SIG-M5 (cell line): ENCODE data around the gene NMNAT2.
"Not testable (repeated sequence)": the region's sequence is repeated elsewhere in the genome, so short reads cannot be mapped to it uniquely, and the experiment has no call there.

Experiments
- DNase-seq: peaks from one replicate; lab custom pipeline; 2025; lab: John Stamatoyannopoulos, UW

The NMNAT2 gene

GRCh38 chr1:183285746-183286145 is 132.4 kb downstream of the NMNAT2 start:
- no peak for DNase-seq

- no peak for DNase-seq
Observed at GRCh38 chr1:183285256-183285655, 132.9 kb downstream of the NMNAT2 start.

- DNase-seq: no peak
Observed at GRCh38 chr1:183284086-183284485, 134.1 kb downstream of the NMNAT2 start.

GRCh38 chr1:183283286-183283685 is 134.9 kb downstream of the NMNAT2 start:
- no peak for DNase-seq

GRCh38 chr1:183282101-183282855 is 135.9 kb downstream of the NMNAT2 start:
- DNase-seq: no peak

- DNase-seq: no peak
Observed at GRCh38 chr1:183281553-183282091, 136.6 kb downstream of the NMNAT2 start.

- DNase-seq: no peak
Observed at GRCh38 chr1:183281039-183281438, 137.1 kb downstream of the NMNAT2 start.

- peak; percentile 79 for DNase-seq
Observed at GRCh38 chr1:183279835-183280234, 138.3 kb downstream of the NMNAT2 start.

GRCh38 chr1:183278739-183279591 is 139.2 kb downstream of the NMNAT2 start:
- no peak for DNase-seq

GRCh38 chr1:183277821-183278738 is 140.1 kb downstream of the NMNAT2 start:
- DNase-seq: no peak

- DNase-seq: no peak
Observed at GRCh38 chr1:183276386-183277080, 141.6 kb downstream of the NMNAT2 start.

- DNase-seq: no peak
Observed at GRCh38 chr1:183275322-183275721, 142.9 kb downstream of the NMNAT2 start.

- DNase-seq: no peak
Observed at GRCh38 chr1:183274836-183275235, 143.3 kb downstream of the NMNAT2 start.

GRCh38 chr1:183273984-183274383 is 144.2 kb downstream of the NMNAT2 start:
- not testable (repeated sequence) for DNase-seq

- no peak for DNase-seq
Observed at GRCh38 chr1:183273300-183273699, 144.9 kb downstream of the NMNAT2 start.

- DNase-seq: no peak
Observed at GRCh38 chr1:183272390-183272848, 145.8 kb downstream of the NMNAT2 start.

GRCh38 chr1:183270541-183271141 is 147.5 kb downstream of the NMNAT2 start:
- no peak for DNase-seq

- DNase-seq: no peak
Observed at GRCh38 chr1:183267646-183268431, 150.3 kb downstream of the NMNAT2 start.

GRCh38 chr1:183263886-183264602 is 154.1 kb downstream of the NMNAT2 start:
- no peak for DNase-seq
